ENCODE data around the gene CNMD. TPM values are rescaled to one million over a fixed set of nuclear protein-coding genes. Genes with fewer than 3 reads are reported as not detected.

The CNMD gene
- 1 to 10 TPM in 2 of 3 donors, under 1 TPM in 1; 0.91 to 1.5 (median 1.1) TPM for polyA plus RNA-seq (ENCODE audit: insufficient read length in 3 of 3)
- long read RNA-seq, donor 1, result 0 reads
- long read RNA-seq, donor 2, result 0 reads
- long read RNA-seq, donor 3, result 0 reads
- long read RNA-seq, donor 4, partial matches to known transcripts, result 0 of 1 reads
- long read RNA-seq, donor 4, other reads (novel, unspliced or antisense), result 0 of 1 reads
- long read RNA-seq, donor 5, result 0 reads
- long read RNA-seq, donor 6, result 0 reads
- long read RNA-seq, donor 7, partial matches to known transcripts, result 0 of 1 reads
- long read RNA-seq, donor 7, other reads (novel, unspliced or antisense), result 0 of 1 reads
- long read RNA-seq, donor 8, result 0 reads
- long read RNA-seq, donor 9, result 0 reads
- long read RNA-seq, donor 10, result 0 reads
- long read RNA-seq, donor 11, result 0 reads
- long read RNA-seq, donor 12, result 0 reads
- long read RNA-seq, donor 13, result 0 reads
- long read RNA-seq, donor 14, partial matches to known transcripts, result 0 of 1 reads
- long read RNA-seq, donor 14, other reads (novel, unspliced or antisense), result 0 of 1 reads
- long read RNA-seq, donor 15, result 0 reads
- long read RNA-seq, donor 16, partial matches to known transcripts, result 0 of 1 reads
- long read RNA-seq, donor 16, other reads (novel, unspliced or antisense), result 0 of 1 reads

DNA sequence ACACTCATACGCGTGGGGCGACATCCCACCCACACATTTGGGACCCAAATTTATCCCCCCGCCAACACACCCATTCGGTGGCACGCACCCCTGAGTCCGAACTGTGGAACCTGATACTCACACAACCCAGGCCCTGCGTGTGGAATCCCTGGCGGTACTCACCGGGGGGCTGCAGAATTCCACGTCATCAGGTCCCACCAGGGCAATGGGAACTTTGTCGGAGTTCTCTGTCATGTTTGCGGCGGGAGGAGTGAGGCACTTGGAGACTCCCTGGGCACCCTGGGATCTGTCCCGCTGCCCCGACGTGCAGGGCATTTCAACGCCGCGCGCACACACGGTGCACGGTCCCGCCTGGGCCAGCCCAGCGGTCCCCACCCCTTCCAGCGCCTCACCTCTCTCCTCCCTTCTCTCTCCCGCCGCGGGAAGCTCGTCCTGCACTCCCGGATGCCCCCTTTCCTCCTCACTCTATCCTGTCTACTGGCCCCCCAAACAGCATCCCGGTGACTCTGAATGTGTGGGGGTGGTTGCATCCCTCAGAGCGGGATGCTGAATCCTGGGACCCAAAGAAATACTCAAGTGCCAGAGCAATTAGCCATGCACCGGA is at the start of gene CNMD:
TSS of gene CNMD (minus strand) at position 353 of the 604 bp plus-strand sequence. CDS start at position 234, 119 bp downstream.
- no peak for DNase-seq (ENCODE audit: extremely low read depth in 1 of 11, low read depth in 9 of 11, low spot score in 4 of 11)

DNA sequence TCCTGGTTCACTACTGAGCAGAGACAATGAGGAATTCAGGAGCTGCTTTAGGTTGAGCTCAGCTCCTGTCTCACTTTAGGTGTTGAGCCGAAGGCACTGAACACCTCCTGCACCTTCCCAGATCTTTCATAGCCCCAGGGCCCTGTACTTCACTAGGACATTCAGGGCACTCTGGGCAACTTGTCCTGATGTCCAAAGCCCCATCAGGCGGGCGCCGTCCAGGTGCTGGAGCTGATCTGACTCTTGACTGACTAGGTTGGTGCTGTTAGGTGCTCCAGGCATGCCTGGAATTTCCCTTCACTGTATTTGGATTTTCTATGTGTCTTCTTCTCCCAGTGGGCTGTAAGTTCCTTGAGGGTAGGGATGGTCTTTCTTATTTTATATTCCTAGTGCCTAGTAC is 48.4 kb upstream of the CNMD start:
- DNase-seq (ENCODE audit: extremely low read depth in 1 of 11, low read depth in 9 of 11, low spot score in 4 of 11), result no peak

DNA sequence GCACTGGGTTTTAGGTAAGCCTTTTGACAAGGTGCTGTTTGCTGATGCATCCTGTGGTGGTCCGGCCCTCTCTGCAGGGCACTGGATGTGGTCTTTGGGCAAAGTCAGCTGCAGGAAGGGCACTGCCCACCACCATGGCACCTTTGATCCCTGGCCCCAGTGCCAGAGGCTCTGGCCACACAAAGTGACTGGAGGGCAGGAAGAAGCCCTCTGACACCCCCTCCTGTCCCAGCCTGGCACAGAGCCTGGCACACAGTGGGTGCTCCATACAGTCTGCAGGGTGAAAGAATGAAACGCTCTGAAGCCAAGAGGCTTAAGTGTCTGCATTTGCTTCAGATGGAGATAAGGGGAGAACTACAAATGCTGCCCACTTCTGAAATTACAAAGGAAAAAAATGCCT is 47.6 kb upstream of the CNMD start:
- DNase-seq (ENCODE audit: extremely low read depth in 1 of 11, low read depth in 9 of 11, low spot score in 4 of 11), result no peak

DNA sequence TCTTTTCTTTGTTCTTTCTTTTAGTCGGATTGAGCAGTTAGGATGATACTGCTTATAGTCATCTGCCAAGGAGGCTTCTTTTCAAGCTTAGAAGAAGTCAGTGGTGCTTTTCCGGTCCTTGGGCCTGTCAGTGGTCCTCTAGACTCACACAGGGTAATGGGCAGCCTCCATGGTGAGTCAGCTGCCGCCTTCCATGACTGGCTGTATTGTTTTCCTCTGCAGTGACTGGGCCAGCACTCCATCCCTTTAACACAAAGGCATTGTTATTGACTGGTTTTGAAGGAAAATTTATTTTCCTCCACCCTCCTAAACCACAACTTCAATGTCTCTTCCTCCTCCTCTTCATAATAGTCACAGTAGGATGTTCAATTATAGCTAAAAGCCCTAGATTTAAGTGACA is 47.1 kb upstream of the CNMD start:
- DNase-seq (ENCODE audit: extremely low read depth in 1 of 11, low read depth in 9 of 11, low spot score in 4 of 11), result no peak

DNA sequence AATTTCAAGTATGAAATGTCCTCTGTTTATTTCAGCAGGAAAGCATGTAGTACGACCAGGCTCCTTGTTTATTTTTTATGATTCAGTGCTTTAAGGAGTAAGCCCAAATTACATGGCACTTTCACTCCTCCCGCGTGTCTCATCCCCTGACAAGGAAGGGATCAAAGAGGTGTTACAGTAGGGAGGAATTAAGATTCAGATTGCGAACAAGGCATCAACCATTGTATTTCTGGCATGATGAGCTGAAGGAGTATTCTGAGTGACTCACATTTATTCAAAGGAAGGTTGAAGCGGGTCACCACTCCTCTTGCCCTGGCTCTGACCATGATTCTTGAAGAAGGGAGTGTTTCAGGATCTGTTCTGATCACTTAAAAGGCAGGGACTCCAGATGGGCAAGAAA is 46.1 kb upstream of the CNMD start:
- DNase-seq (ENCODE audit: extremely low read depth in 1 of 11, low read depth in 9 of 11, low spot score in 4 of 11), result no peak

DNA sequence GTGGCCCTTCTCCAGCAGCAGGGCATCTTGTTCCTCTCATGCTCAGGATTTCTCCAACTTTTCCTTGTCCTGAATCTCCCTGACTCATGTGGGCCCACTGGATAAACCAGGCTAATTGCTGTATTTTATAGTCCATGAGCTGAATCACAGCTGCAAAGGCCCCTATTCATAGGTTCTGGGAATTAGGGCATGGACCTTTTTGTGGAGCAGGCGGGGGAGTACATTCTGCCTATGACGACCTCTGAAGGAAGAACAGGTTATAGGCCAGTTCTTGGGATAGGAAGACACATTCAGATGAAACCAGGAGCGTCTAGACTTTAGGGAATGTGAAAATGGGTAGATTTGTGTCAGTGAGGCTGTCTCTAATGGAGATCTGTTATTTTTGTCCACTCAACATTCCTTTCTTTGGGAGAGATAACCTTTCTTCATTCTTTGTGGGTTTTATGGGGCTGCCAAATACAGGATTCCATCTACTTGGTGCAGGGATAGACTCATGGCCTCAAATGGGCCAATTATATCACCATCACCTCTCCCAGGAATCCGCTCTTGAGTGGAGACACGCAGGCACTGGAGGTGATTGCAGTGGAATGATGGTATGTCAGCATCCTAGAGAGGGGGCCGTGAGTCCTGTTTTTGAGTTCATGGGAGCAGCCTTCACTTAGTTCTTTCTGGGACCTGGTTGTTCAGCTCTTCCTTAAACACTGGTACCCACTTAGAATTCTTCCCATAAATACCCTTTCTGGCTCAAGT is 45.1 kb upstream of the CNMD start:
- no peak for DNase-seq (ENCODE audit: extremely low read depth in 1 of 11, low read depth in 9 of 11, low spot score in 4 of 11)

DNA sequence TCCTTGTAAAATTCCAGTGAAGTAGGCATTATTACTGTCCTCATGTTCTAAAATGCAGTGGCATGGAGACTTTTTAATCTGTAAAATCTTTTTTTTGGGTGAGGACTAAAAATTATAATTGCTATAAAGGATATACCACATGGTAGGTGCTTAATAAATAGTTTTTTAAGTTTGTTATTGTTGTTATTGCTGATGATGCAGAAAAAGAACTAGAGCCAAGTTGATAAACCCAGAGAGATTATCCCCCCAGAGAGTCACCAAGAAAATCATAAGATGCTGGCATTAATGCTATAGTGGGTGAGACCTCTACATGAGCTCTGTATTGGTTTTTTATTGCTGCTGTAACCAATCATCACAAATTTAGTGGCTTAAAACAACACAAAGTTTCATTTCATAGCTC is 44.3 kb upstream of the CNMD start:
- DNase-seq (ENCODE audit: extremely low read depth in 1 of 11, low read depth in 9 of 11, low spot score in 4 of 11), result no peak

DNA sequence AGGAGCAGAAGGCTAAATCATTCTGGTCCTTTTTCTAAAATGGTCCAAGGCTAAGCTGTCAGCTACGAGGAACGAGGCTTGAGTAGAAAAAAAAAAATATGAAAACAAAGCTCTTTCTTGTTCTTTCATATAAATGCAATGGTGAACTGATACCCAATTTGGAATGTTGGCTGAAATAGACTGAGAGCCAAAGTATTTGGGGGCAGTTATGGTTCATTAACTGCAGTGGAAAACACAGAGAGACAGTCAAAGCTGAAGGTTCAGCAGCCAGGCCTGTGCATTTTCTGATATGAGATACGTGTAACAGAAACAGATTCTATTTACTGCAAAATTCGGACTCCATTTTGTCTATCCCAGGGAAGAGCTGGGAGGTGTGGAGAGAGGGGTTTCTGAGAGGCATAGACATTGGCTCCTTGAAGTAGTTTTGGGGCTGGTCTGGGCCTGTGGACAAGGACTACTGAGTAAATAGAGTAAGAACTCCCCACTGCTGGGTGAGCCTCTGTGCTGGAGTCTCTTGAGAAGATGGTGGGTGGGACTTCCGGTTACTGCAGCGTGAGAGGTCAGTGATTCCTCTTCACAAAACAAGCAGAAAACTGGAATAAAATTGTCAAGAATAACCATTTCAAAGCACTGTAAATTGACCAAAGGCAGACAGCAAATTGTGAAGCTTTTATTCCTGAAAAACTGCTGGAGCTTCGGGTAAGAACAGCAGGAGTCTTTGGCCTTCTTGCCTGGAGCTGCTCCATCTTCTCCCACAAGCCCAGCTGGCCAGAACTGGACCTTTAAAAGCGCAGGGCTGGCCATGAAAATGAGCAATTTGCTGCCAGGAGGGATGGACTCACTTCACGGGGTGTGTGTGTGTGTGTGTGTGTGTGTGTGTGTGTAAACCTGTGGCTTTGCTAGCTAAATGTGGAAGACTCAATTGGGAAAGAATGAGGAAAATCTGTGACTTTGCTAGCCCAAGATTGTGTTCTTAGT is 43.1 kb upstream of the CNMD start:
- peak in 6 of 11 donors; percentile 3 to 35 (median 10) for DNase-seq (ENCODE audit: extremely low read depth in 1 of 11, low read depth in 9 of 11, low spot score in 4 of 11)

DNA sequence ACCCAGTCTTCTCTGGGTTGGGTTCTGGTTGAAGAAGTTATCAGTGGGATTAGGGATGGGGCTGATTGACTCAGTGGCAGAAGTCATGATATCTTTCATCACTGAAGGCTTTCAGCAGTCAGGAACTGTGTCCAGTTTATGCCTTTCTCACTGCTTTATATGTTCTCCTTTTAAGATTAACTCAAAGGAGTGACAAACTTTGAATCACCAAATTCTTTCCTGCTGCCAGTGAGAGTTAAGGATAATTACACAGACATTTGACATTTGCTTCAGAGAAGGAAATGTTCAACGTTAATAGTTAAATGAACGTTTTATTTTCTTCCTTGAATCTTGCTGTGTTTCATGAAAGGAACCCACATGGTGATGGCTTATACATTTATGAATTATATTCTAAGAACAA is 41.0 kb upstream of the CNMD start:
- no peak for DNase-seq (ENCODE audit: extremely low read depth in 1 of 11, low read depth in 9 of 11, low spot score in 4 of 11)

DNA sequence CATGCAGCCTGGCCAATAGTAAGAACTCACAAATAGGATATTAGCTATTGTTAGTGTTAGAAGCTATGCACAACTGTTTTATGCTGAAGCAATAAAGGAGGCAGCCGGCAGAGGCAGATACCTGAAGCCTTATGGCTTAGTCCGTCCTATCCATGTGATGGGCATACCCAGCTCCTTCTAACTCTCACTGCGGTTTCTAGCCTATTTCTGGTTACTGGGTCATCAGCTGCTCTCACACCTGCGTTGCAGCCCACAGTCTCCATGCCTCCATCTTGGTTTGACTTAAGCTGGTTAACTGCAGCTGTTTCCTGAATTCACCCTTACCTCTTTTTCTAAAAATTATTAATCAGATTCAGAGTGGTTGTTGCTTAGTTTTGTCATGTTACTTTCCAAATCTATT is 40.5 kb upstream of the CNMD start:
- DNase-seq (ENCODE audit: extremely low read depth in 1 of 11, low read depth in 9 of 11, low spot score in 4 of 11), result no peak

DNA sequence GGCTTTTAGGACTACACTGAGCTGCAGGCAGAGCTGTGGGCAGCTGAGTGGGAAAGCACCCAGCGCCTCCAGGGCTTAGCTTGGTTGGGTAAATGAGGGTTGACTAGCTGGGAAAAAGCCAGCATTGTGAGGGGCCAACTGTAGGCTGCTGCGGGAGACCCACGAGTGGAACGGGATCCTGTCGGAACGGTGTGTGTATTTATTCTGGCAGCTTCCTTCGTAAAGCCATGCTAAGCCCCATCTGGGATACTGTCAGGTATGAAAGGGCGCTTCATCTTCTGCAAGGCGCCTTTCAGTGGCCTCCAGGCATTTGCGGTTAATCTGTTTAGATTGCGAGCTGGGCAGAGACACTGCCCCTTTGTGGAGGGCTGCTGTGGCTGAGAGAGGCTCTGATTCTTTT is 39.5 kb upstream of the CNMD start:
- no peak for DNase-seq (ENCODE audit: extremely low read depth in 1 of 11, low read depth in 9 of 11, low spot score in 4 of 11)

DNA sequence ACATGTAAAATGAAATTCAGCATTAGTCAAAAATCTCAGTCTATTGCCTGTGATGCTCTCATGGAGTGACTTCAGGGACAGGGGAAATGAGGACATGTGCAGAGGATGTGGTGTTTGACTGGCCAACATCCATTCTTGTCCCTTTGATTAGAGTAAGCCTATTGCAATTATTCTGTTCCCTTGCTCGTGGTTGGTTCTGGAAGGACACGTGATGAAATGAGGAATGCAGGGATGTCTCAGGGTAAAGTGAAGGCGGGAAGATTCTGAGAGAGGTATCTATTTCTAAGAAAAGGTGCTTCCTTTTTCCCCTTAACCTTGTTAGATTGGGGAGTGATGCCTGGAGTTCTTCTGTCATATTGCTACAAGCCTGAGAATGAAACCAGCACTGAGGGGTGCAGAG is 37.1 kb upstream of the CNMD start:
- no peak for DNase-seq (ENCODE audit: extremely low read depth in 1 of 11, low read depth in 9 of 11, low spot score in 4 of 11)

DNA sequence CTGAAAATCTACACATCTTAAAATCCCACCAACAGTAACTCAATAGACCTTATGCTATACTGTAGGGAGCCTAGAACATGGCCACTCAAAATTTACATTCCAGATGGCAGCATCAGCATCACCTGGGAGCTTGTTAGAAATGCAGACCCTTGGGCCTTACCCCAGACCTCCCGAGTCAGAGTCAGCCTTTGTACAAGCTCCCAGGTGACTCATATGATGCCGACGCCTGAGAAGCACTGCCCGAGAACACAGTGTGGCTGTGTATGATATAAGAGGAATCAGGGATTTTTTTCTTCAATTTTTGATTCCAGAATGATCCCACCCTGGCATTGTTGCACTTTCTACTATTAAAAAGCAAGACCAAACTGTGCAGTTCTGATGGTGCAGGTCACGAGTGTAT is 35.9 kb upstream of the CNMD start:
- DNase-seq (ENCODE audit: extremely low read depth in 1 of 11, low read depth in 9 of 11, low spot score in 4 of 11), result no peak

DNA sequence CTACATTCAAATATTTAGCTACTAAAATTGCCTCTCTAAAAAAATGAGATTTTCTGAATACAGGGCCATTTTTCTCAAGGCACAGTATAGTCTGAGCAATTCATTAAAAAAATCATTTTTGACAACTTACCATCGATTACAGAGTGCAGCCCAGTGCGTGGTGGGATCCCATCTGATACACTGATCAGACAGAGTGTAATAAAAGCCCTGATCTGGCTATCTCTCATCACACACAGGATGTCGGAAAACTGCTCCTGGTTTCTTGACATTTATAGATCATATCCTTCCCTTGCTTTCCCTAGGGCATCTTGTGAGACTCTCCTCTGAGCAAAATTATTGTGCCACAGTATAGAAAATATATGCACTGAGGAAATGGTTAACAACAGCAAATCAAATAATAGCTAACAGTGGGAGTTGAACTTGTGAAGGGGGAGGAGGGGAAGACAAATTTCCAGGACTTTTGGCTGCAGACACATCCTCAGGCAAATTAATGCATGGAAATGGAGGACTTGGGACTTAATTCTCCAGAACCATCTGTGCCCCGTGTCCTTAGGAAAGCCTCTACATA is 28.4 kb upstream of the CNMD start:
- no peak for DNase-seq (ENCODE audit: extremely low read depth in 1 of 11, low read depth in 9 of 11, low spot score in 4 of 11)

DNA sequence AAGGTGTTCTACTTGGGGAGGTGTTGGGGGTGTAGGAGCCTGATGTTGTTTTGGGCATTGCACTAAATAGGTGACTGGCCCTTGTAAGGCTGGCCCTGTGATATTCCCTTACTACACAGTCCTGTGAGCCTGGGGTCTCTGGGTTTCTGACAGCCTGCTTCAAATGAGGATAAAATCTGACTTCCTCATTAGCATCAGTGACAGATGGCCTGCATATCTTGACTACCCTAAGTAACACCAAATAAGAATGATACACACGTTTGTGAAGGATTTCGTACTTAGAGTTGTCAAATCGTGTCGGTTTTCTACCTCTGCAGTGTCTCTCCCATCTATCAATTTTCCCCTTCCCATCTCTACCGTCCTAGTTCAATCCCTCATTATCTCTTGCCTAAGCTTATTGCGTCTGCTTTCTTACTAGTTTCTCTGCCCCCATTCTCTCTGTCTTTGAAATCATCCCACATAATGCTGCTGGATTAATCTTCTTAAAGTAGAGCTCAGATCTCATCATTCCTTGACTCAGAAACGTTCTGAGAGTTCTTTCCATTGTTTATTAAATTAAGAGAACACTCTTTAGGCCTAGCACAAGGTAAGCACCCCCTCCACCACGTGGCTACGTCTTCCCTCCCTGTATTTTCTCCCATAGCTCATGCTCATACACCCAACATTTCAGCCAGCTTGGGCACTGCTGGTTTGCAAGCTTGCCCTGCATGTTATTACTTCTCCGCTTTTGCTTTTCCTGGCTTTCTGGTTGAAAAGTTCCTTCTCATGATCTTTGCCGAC is 26.2 kb upstream of the CNMD start:
- DNase-seq (ENCODE audit: extremely low read depth in 1 of 11, low read depth in 9 of 11, low spot score in 4 of 11), result no peak

DNA sequence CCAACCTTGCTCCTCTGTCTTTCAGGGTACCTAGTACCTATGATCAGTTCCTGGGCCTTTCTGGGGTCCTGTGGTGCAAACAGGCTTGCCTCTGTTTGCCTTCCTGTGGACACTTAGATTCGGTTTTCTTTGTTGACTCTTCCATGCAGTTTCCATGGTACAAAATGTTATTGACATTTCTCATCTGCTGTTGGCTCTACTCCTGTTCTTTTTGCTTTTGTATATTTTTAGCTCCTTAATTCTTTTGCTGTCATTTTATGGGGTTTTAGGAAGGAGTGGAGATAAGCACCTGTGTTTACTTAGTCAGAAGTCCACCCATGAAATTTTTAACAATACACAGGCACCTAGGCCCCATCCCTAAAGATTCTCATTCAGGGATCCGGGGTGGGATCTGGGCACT is 20.5 kb upstream of the CNMD start:
- DNase-seq (ENCODE audit: extremely low read depth in 1 of 11, low read depth in 9 of 11, low spot score in 4 of 11), result no peak

DNA sequence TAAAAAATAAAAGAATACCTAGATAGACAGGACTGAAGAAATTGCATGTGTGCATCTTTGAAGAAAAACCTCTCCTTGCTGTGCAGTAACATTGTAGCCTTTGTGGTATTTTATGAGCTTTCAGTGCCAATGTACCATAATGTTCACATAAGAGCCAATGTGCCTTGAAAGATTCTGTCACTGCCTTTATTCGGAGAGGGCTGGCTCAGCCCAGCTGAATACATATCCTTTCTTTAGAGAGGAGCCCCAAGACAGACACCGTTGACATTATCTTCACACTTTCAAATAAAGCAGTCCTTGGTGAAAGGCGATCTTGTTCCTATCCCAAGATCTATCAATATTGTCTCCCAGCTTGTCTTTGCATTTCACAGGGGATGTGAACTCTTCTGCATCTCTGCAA is 18.5 kb upstream of the CNMD start:
- no peak for DNase-seq (ENCODE audit: extremely low read depth in 1 of 11, low read depth in 9 of 11, low spot score in 4 of 11)

DNA sequence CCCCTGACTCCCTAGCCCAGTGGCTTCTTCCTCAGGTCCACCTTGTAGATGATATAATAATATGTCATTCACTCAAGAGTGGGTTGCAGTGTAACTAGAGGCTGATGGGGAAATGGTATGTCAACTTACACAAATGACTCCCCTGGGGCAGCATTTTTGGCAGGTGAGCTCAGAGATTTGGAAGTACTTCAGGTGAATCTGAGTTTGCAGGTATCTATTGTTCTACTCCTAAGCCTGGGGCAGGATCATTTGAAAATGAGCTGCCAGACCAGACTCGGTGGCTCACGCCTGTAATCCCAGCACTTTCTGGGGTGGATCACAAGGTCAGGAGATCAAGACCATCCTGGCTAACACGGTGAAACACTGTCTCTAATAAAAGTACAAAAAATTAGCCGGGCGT is 11.6 kb upstream of the CNMD start:
- DNase-seq (ENCODE audit: extremely low read depth in 1 of 11, low read depth in 9 of 11, low spot score in 4 of 11), result no peak
